HG02759 (cell line): ENCODE measurements around the gene ERBIN.
"Not testable (repeated sequence)": the region's sequence is repeated elsewhere in the genome, so short reads cannot be mapped to it uniquely, and the experiment has no call there.

Experiments
- ATAC-seq: cut with Tn5 transposase; IDR thresholded peaks from one replicate; pipeline ENCODE4 v1.9.1; 2021; ENCODE audit warnings: mild to moderate bottlenecking, moderate library complexity; ENCODE audit not compliant: unreplicated experiment

The ERBIN gene

DNA sequence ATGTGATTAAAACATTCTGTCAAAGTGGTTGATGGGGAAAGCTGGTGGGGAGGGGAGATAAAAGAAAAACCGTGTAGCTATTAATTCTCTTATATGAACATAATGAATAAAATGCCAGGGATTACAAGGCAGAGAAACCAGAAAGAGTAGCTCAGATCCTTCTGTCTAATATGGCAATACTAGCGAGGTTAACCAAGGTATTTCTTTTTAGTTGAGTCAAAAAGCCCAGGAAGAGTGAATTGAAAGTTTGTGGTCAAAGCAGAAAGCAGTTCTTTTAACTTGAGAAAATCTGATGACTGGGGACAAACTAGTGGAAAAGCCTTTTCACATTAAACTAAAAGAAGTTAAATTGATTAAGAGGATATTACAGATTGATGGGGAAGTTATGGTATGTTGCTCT, 76.0 kb downstream of the ERBIN start:
- no peak for ATAC-seq

DNA sequence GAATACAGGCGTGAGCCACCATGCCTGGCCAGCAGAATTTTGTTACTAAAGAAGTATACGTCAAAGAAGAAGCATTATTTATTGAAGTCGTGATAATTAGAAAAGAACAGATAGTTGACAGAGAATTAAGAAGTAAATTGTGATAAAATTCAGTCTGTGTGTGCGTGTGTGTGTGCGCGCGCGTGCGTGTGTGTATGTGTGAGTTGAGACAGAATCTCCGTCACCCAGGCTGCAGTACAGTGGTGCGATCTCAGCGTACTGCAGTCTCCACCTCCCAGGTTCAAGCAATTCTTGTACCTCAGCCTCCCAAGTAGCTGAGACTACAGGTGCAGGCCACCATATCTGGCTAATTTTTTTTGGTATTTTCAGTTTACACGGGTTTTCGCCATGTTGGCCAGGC, 77.8 kb downstream of the ERBIN start:
- no peak for ATAC-seq

DNA sequence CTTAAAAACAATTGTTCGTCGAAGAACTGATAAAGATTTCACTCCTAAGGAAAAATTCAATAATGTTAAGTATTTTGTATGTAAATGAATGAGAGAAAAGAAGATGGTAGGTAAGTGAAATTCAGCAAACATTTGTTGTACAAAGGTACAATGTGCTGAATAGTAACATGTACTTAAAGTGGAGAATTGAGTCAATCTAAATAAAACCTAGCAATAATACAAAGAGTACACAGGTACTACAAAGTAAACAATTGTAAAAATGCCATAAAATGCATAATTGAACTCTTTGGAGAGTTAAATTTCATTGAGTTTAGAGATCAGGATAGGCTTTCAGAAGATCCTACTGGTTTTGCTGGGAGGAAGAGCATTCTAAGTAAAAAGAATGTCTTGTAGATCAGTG, 82.9 kb downstream of the ERBIN start:
- ATAC-seq, result no peak

DNA sequence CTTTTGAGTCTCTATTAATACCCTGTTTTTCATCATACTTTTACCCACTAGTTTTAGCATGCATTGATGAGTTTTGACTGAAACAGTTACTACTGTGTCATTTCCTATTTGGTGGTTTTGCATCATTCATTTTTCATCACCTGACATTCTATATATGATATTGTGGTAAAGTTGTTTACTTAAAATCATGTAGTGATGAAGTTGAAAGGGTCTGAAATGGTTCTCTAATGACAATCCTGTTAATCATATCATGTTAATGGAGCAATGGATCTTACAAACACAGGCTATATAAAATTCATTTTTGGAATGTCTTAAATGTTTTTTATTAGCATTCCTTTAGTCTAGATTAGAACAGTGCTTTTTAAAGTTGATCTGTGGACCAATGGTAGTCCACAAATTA, 84.1 kb downstream of the ERBIN start:
- ATAC-seq, result no peak

DNA sequence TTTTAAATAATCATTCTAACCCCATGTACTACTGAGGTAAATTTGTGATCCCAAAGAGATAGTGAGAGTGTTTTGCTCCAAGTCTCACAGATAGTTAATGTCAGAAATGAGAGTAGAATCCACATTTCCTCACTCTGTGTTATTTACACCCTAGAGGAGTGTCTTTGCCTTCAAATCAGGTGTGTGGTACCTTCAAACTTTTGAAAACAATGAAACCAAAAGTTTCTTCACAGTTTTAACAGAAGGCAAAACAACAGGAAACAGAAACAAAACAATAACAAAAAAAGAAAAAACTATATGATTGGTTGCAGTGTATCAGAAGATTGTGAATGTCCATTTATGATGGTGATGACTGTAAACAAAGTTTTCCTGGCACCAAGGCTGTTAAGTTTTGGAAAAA, 85.9 kb downstream of the ERBIN start:
- no peak for ATAC-seq

DNA sequence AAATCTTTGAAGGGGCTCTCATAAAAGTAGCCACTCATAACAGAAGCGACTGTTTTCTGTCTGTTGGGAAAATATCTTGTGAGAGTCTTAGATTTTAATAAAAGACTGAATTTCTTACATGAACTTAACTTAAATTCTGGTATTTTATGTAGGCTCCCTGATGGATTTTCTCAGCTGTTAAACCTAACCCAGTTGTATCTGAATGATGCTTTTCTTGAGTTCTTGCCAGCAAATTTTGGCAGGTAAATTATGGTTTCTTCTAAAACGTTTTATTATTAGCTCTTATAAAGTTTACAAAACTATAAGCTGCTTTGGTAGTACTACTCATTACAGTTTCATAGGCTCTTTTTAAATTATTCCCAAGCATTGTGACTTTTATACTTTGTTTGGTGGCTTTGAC, 87.0 kb downstream of the ERBIN start:
- ATAC-seq, result no peak

DNA sequence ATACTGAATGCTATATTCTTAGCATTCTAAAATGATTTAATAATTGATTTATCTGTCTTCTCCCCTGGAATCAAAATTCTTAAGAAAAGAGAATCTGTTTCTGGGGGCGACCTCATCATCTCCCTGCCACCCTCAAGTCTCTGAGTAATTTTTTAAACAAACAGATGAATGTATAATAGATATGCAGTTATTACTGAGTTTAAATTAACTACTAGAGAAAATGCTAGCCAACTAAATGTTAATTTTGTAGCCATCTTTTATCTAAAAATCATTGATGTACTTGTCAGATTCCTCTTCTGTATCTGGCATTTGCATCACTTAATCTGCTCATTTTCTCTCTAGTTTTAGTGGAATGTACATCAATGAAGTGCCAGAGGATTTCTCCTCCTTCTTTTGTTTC, 87.5 kb downstream of the ERBIN start:
- ATAC-seq, result no peak

DNA sequence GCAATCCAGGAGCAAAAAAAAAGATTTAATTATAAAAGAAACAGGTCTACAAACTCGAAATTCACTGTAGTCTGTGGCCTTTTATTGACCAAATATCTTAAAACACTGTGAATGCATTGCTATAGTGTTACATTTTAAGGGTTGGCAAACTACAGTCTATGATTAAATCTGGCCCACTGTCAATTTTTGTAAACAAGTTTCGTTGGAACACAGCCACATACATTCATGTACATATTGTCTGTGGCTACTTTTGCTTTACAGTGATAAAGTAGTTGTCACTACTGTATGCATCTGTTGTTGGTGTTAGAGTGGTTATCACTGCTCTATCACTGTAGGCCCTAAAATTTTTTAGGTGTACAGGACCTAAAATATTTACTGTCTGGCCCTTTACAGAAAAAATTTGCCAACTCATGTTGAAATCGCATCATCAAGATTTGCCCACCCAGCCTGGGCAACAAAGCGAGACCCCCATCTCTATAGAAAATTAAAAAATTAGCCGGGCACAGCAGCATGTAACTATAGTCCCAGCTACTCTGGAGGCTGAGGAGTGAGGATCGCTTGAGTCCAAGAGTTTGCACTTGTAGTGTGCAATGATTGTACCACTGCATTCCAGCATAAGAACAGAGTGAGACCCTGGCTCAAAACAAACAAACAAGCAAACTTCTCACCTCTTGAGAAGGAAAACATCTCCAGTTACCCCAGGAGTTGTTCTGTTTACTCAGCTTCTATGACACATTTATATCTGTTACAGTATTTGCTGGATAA, 89.0 kb downstream of the ERBIN start:
- ATAC-seq, result no peak

DNA sequence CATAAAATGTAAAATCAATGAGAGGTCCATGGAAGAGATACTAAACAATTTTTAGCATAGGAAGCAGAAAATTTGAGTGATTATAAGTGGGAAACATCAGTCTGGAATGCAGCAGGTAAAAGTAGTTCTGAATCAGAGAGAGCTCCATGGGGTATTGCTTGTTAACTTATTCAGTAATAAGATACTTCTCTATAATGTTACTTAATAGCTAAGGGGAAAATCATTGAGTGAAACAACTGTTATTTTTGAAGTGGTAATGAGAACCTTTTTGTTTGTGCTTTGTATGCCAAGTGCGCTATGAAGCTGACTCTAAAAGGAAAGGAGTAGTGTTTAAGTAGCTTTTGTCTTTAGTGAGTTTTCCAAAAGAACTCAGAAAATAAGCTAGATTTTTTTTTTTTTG, 95.2 kb downstream of the ERBIN start:
- no peak for ATAC-seq

DNA sequence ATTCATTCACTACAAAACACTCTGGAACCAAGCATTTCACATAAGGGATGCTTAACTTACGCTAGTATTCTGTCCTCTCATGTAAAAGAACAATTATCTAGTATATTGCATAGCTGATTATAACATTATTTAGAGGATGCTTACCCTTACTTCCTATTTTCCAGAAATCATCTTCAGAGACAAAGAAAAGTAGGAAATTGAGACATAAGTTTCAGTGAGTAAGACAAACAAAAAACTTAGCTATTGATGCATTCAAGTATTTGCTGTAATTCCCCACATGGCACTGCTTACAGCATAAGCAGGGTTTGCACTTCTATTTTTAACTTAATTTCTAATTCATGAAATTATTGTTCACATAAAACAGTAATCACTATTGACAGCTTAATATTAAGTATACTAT, 112.9 kb downstream of the ERBIN start:
- no peak for ATAC-seq

DNA sequence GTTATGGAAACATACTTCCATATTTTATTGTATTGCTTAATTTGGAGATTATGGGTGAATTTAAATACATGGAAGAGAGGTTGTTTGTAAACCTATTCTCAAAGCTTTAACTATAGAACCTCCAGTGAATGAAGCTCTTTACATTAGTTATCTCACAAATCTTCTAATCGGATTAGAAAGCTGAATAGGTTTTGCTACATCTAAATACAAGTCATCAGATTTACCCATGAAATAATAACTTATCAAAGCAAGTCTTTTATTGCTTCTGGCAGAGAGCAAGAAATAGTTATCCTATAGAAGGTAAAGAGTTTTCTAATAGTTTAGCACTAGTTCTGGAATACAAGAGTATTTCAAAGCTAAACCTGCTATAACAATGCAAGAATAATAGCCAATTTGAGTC, 113.3 kb downstream of the ERBIN start:
- no peak for ATAC-seq

DNA sequence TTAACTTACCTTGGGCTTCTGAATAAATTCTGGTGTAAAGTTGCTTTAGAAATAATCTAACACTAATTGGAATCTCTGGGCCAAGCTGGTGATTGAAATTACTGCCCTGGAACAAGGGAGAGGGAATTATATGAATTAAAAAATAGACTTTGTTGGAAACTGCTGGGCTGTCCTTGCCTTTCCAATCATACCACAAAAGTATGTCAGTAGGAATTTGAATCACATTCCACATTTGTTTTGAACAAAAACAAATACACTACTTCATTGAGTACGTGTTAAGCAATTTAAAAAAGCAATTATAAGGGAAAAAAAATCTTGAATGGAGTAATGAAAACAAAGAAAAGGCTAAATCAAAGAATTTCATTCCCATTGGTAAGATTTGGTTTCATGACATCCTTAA, 115.3 kb downstream of the ERBIN start:
- ATAC-seq, result no peak

DNA sequence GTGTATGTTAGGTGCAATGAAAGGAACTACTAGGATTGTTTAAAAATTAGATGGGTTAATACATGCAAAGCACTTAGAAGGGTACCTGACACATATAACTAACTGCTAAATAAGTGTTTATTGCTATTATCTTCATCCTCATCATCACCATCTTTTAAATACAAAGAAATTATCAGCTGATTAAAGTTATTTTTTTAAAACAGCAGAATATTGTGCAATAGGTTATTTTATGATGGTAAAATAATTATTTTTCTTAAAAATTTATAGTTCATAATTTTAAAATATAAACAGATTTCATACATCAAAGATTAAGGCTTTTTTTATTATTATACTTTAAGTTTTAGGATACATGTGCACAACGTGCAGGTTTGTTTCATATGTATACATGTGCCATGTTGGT, 130.9 kb downstream of the ERBIN start:
- no peak for ATAC-seq

DNA sequence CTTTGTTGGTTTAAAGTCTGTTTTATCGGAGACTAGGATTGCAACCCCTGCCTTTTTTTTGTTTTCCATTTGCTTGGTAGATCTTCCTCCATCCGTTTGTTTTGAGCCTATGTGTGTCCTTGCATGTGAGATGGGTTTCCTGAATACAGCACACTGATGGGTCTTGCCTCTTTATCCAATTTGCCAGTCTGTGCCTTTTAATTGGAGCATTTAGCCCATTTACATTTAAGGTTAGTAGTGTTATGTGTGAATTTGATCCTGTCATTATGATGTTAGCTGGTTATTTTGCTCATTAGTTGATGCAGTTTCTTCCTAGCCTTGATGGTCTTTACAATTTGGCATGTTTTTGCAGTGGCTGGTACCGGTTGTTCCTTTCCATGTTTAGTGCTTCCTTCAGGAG, 134.9 kb downstream of the ERBIN start:
- not testable (repeated sequence) for ATAC-seq

DNA sequence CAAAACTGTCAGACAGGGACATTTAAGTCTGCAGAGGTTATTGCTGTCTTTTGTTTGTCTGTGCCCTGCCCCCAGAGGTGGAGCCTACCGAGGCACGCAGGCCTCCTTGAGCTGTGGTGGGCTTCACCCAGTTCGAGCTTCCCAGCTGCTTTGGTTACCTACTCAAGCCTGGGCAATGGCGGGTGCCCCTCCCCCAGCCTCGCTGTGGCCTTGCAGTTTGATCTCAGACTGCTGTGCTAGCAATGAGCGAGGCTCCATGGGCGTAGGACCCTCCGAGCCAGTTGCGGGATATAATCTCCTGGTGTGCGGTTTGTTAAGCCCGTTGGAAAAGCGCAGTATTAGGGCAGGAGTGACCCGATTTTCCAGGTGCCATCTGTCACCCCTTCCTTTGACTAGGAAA, 136.7 kb downstream of the ERBIN start:
- not testable (repeated sequence) for ATAC-seq

DNA sequence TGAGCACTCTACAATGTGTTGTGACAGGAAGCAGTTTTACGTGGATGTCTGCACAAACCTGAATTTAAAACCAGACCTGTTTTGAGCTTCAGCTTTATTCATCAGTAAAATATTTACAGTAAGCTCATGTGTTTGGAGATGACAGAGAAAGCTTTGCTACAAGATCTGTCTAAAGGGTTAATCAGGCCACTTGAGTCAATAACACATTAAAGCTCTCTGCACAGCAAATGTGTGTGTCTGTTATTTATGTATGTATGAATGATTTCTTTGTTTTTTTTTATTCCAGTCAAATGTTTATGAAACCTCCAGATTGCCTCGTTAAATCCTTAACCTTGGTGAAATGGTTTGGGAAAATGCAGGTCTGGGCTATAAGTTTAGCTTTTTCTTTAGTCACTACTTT, 140.5 kb downstream of the ERBIN start:
- no peak for ATAC-seq

DNA sequence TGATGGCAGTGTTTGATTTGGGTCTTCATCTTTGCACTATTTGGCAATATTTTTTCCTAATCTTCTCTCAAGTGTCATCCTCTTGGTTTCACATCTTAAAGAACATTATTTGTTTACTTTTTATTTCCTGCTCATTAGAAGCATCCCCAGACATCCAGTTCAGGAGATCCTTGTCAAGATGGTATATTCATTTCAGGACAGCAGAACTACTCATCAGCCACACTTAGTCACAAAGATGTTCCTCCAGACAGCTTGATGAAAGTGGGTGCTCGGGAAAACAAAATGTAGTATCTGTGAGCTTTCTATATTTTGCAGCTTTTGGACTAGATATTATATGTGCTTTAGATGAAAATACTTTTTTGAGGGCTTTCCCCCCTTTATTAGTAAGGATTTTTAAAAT, 145.7 kb downstream of the ERBIN start:
- no peak for ATAC-seq

DNA sequence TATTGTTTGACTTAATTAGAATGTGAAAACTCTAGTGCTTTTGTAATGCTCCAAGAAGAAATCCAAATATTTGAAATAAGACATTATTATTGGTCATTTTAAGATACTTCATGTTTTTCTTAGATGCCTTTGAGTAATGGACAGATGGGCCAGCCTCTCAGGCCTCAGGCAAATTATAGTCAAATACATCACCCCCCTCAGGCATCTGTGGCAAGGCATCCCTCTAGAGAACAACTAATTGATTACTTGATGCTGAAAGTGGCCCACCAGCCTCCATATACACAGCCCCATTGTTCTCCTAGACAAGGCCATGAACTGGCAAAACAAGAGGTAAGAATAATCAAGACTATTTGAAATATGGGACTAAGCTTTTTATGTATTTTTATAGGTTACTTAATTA, 148.5 kb downstream of the ERBIN start:
- no peak for ATAC-seq

DNA sequence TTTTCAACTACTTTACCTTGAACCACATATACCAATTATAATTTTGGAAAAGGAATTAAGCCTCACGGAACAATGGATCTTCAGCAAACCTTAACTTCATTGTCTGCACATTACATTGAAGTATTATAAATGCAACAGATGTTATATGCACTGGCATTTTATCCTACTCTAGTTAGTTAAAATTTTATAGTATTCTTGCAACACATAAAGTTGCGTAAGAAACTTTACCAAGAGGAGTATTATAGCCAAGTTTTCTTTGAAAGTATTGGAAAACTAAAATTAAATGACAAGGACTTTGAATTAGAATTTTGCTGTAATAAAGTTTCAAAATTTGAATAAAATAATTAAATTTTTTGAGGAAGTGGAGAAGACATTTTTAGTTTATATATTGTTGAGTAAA, 154.3 kb downstream of the ERBIN start:
- ATAC-seq, result no peak

DNA sequence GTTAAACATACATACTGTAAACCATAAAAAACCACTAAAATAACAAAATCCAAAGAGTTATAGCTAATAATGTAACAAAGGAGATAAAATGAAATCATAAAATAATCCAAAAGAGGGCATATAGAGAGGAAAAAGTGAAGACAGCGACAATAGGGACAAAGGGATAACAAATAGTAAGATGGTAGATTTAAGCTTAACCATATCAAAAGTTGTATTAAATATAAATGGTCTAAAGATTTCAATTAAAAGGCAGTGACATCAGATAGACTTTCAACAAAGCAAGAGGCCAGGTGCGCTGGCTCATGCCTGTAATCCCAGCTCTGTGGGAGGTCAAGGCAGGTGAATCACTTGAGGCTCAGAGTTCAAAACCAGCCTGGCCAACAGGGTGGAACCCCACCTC, 163.0 kb downstream of the ERBIN start:
- no peak for ATAC-seq

DNA sequence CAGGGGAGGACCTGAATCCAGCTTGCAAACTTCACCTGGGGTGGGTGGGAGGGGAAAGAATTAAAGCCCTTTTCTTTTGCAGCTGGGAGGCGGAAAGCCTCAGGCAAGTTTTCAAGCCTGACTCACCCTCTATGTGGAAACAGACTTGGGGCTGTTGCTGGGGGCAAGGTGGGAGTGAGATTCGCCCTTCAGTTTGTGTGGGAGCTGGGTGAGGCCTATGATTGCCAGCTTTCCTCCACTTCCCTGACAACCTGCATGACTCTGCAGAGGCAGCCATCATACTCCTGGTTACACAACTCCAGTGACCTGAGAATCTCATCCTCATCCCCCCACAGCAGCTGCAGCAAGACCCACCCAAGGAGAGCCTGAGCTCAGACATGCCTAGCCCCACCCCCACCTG, 174.5 kb downstream of the ERBIN start:
- no peak for ATAC-seq

DNA sequence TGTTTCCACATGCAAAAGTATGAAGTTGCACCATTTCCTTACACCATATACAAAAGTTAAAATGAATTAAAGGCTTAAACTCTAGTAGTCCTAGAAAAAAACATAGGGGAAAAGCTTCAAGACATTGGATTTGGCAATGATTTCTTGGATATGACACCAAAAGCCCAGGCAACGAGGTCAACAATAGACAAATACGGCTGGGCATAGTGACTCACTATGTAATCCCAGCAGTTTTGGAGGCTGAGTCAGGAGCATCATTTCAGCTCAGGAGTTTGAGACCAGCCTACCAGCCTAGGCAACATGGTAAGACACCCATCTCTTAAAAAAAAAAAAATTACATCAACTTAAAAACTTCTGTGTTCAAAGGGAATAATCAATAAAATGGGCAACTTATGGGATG, 186.8 kb downstream of the ERBIN start:
- ATAC-seq, result no peak

DNA sequence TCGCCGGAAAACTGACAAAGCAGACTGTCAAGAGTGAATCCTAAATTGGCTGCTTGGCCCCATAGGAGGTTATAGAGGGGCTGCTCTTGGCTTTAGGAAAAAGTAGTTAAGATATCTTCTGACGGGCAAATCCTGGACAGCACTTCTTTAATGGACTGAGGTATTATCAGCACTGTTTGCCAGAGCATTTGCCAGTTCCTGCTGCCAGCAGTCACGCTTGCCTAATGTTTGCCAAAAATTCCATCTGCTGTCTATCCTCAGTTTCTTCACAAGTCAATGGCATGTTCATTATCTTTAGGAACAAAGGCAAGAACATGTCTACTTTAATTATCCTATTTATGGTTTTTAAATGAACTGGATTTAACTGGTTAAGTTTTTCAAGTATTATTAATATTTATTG, 191.9 kb downstream of the ERBIN start:
- no peak for ATAC-seq
